ENCODE results near the gene IQGAP2. TPM values are rescaled to one million over a fixed set of nuclear protein-coding genes. Genes with fewer than 3 reads are reported as not detected.

The IQGAP2 gene
- total RNA-seq, 1 experiment from 2014 or later, result 0.59 TPM

DNA sequence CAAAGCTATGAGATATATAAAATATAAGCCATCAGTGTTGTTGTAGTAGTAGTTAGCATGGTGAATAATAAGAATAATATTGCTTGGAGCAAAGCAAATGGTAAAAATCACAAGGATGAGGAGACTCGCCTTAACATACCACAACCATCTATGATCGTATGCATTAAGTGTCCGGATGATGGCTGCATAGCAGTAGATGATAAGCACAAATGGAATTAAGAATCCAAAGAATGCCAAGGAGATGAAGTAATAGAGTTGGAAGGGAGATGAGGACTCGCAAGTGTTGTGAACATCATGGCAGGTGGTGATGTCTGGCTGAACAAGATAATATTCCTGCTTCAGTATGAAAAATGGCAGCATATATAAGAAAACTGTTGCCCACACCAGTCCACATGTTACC lies 214.6 kb downstream of the IQGAP2 start:
- in situ Hi-C loops (cut with HindIII; ENCODE audit: low pct_unique_long_range_greater_than_20kb, low sequenced_read_pairs), result no loop called here
- H3K4me3 ChIP-seq (ENCODE audit: low read depth in 2 of 2, low read length in 2 of 2), result no peak overlapping the region
- intact Hi-C loops (cut with micrococcal nuclease; ENCODE audit: unreplicated experiment), result no loop called here
- no peak for DNase-seq (ENCODE audit: low read depth, low spot score)
- CTCF ChIA-PET, result no interaction called here
- no peak overlapping the region for H3K27ac ChIP-seq (ENCODE audit: low read length)
- no peaks in the 10 kb centered on the region for H3K4me1 ChIP-seq (ENCODE audit: control insufficient read depth, insufficient read depth, low read length)
- POLR2A ChIA-PET, result no interaction called here
- no TSS peak for BruUV-seq (replicated peaks)
- no peaks in the 10 kb centered on the region for H3K36me3 ChIP-seq (ENCODE audit: control insufficient read depth, insufficient read depth, low read length)
- TF ChIP-seq POLR2AphosphoS5 (IDR thresholded peaks at IDR 0.05; ENCODE audit: low read depth, low read length) (no peak), SIN3A (IDR thresholded peaks at IDR 0.05; ENCODE audit: borderline replicate concordance, insufficient read depth, low read depth, low read length) (no peak), TCF7L2 (IDR thresholded peaks at IDR 0.05; ENCODE audit: low read depth, low read length) (no peak), REST (IDR thresholded peaks at IDR 0.05; ENCODE audit: insufficient read depth in 1 of 2, low read depth in 2 of 2, low read length in 1 of 2) (no peak)
- TF ChIP-seq, protein P1, sequence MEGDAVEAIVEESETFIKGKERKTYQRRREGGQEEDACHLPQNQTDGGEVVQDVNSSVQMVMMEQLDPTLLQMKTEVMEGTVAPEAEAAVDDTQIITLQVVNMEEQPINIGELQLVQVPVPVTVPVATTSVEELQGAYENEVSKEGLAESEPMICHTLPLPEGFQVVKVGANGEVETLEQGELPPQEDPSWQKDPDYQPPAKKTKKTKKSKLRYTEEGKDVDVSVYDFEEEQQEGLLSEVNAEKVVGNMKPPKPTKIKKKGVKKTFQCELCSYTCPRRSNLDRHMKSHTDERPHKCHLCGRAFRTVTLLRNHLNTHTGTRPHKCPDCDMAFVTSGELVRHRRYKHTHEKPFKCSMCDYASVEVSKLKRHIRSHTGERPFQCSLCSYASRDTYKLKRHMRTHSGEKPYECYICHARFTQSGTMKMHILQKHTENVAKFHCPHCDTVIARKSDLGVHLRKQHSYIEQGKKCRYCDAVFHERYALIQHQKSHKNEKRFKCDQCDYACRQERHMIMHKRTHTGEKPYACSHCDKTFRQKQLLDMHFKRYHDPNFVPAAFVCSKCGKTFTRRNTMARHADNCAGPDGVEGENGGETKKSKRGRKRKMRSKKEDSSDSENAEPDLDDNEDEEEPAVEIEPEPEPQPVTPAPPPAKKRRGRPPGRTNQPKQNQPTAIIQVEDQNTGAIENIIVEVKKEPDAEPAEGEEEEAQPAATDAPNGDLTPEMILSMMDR (IDR thresholded peaks at IDR 0.05), result no peak
- ATAC-seq, result no peak
- no peaks in the 10 kb centered on the region for H3K27me3 ChIP-seq (ENCODE audit: control insufficient read depth, insufficient read depth, low read length)
- no peaks in the 10 kb centered on the region for H3K9me3 ChIP-seq (ENCODE audit: control insufficient read depth, insufficient read depth, low read depth, low read length)

GRCh38 chr5:76620166-76620565 lies 217.1 kb downstream of the IQGAP2 start:
- DNase-seq (ENCODE audit: low read depth, low spot score), result no peak
- intact Hi-C loops (cut with micrococcal nuclease; ENCODE audit: unreplicated experiment), result no loop called here
- H3K27ac ChIP-seq (ENCODE audit: low read length), result no peak overlapping the region
- ChIA-PET CTCF (no interaction called here), POLR2A (no interaction called here)
- TF ChIP-seq TCF7L2 (IDR thresholded peaks at IDR 0.05; ENCODE audit: low read depth, low read length), result no peak
- no peak for TF ChIP-seq REST (IDR thresholded peaks at IDR 0.05; ENCODE audit: insufficient read depth in 1 of 2, low read depth in 2 of 2, low read length in 1 of 2)
- no peak for TF ChIP-seq SIN3A (IDR thresholded peaks at IDR 0.05; ENCODE audit: borderline replicate concordance, insufficient read depth, low read depth, low read length)
- peaks cover 6% of the 10 kb centered on the region for H3K4me1 ChIP-seq (ENCODE audit: control insufficient read depth, insufficient read depth, low read length)
- H3K27me3 ChIP-seq (ENCODE audit: control insufficient read depth, insufficient read depth, low read length), result no peaks in the 10 kb centered on the region
- no peak for ATAC-seq
- in situ Hi-C loops (cut with HindIII; ENCODE audit: low pct_unique_long_range_greater_than_20kb, low sequenced_read_pairs), result no loop called here
- no peaks in the 10 kb centered on the region for H3K36me3 ChIP-seq (ENCODE audit: control insufficient read depth, insufficient read depth, low read length)
- no TSS peak for BruUV-seq (replicated peaks)
- no peak overlapping the region for H3K4me3 ChIP-seq (ENCODE audit: low read depth in 2 of 2, low read length in 2 of 2)
- H3K9me3 ChIP-seq (ENCODE audit: control insufficient read depth, insufficient read depth, low read depth, low read length), result no peaks in the 10 kb centered on the region
